UCSD-AML1 (cell line): ENCODE results near the gene PLEK2.

Experiments used
- DNase-seq: peaks from one replicate; lab custom pipeline; 2025; ENCODE audit not compliant: unreplicated experiment; lab: John Stamatoyannopoulos, UW

Gene PLEK2

DNA sequence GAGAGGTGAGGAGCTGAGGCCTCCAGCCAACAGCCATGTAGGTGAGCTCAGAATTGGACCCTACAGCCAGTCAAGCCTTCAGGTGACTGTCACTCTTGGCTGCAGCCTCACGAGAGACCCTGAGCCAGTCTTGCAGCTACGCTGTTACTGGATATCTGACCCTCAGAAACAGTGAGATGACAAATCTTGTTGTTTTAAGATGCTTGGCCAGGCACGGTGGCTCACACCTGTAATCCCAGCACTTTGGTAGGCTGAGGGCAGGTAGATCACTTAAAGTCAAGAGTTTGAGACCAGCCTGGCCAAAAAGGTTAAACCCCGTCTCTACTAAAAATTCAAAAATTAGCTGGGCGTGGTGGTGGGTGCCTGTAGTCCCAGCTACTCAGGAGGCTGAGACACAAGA, 6.2 kb downstream of the PLEK2 start:
- no peak for DNase-seq

DNA sequence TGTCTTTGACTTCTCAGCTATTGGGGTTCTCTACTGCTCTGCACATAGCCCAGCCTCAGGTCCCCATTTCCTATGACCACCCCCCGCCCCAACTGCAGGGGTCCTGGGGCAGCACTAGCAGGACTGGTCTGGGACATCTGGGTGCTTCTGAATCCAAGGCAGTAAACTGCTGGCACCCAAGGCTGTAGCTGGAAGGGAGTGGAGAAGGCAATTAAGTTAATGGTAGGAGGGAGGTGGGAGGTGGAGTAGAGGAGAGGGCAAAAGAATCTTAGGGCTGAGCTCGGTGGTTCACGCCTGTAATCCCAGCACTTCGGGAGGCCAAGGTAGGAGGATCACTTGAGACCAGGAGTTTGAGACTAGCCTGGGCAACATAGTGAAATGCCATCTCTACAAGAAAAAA, 11.5 kb downstream of the PLEK2 start:
- DNase-seq, result no peak

DNA sequence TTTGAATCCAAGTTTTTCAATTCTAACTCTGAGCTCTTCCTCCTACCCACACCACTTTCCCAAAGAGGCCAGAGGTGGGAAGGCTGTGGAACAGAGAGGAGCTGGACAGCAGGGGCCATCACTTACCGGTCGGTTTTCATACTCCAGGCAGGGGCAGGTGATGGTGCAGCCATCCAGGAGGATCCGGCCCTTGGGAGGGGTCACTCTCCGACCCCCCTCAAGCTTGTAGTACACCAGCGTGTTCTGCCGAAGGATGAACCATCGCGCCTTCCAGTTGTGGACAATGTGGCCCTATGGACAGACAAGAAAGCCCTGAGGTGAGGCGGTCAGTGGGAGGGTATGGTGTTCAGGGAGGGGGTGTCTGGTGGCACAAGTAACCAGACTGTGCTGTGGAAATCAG, 14.4 kb downstream of the PLEK2 start:
- no peak for DNase-seq

DNA sequence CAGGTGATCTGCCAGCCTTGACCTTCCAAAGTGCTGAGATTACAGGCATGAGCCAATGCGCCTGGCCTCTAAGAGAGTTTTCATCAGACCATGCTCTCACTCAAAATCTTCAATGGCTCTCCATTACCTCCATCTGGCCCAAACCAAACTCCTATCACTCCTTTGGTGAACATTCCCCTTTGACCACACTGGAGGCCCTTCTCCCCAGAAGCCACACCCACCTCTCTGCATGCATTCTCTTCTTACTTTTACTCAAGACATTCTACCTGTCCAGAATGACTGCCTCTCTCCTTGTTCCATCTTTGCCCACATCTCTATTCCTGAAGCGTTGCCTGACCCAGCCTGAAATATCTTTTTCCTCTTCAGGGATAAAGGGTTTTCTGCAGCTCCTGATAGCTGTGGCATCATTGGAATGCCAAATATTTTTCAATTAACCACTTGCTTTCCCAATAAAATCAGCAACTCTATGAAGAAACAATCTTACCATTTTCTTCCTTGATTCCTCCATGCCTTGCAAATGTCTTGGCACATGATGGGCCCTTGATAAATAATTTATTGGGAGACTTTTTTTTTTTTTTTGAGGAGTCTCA, 15.5 kb downstream of the PLEK2 start:
- no peak for DNase-seq

DNA sequence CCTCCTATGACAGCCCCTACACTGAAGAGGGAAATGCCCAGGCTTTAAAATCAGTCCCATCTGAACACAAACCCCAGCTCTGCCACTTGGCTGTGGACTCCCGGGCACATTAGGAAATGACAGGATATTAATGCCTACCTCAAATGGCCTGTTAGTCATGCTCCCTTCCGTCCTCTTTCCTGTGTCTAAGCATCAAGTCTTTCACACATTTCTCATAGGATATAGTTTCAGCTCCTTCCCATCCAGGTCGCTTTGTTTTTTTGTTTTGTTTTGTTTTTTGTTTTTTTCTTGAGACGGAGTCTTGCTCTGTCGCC, 16.1 kb downstream of the PLEK2 start:
- DNase-seq, result no peak

DNA sequence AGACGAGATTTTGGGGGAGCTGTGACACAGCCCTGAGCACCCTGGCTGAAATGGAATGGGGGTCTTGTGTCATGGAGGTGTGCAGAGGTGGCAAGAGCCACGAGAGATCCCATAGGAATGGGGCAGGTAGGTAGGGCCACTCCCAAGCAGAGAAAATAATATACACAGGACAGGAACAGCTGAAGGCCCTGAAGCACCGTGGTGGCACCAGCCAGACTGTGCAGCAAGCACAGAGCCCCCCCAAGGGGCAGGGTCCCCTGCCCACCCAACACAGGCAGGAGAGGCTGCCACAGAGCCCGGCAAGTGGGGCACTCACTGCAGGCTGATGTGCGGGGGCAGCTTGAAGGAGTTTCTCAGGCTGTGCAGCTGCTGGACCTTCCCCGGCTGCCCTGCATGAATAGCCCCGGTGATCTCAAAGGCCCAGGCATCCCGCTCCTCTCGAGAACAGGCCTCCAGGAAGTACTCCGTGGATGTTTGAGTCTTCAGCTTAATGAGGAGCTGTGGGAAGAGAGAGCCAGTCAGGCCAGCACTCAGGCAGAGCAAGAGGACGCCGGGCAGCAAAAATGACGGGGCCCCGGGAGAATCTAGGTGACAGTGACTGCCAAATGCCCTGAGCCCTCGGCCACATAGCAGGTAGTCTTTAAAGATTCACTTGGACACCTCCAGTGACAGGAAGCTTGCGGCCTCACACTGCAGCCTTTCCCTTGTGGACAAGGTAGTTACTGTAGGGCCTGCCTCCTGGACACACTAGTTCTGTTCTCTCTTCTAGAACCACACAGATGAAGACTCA, 16.7 kb downstream of the PLEK2 start:
- no peak for DNase-seq

DNA sequence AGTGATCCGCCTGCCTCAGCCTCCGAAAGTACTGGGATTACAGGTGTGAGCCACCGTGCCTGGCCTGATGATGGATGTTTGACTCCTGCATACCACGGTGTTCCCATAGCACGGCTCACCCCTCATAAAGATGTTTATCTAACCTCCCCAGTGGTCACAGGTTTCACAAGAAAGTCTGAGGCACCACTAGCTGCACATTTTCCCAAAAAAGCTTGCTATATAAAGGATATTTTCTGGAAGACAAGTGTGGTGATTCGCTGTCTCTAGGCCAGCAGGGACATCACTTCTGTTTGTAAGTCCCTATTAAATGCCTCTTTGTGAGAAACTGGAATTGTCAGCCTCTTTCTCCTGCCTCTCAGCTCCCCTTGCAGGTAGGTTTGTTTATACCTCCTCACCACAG, 18.3 kb downstream of the PLEK2 start:
- DNase-seq, result no peak

DNA sequence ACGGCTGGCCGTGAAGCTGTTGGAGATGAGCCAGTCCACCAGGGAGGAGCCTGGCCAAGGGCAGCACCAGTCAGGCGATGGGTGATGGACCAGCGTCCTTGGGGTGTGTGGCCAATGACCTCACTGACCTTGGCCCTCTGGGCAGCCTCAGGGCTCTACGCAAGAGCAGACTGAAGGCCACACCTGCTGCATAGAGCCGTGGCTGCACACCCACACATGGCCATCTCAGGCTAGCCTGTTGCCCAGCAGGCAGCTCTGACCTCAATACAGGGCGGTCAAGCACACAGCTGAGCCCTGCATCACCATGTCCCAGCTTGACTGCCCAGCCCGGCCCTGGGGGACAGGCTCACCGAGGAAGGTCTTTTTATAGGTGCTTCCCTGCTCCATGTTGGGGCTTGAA, 19.2 kb downstream of the PLEK2 start:
- DNase-seq, result no peak

DNA sequence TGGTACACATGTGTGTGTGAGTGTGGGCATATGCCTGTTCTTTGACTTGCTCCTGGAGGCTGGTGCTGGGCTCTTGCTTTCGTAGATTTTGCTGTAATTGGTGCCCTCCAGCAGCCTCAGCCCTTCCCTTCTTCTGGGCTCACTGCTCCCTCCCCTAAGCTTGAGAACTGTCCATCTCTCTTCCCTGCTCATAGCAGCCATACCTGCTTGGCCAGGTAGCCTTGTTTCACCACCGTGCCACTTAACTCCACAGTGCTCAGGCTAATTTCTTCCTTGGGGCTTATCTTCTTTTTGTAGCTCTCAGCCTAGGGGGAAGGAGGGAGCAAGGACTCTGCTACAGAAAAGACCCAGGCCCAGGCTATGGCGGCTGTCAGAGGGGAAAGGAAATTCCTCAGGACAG, 19.8 kb downstream of the PLEK2 start:
- DNase-seq, result no peak

DNA sequence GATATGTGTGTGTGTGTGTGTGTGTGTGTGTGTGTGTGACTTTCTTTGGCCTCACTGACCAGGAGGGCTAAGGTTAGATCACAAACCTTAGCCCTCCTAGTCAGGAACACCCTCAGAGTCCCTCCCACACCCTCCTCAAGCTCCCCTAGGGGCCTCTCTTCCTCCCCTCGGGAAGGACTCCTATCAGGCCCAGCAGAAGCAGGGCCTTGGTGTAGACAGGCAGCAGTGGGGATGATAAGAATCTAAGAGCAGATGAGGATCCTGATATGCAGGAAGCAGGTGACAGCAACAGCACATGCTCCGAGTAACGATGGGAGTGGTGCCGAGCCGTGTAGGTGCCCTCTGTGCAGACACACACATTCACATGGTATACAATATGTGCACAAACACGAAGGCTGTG, 20.7 kb downstream of the PLEK2 start:
- DNase-seq, result no peak

DNA sequence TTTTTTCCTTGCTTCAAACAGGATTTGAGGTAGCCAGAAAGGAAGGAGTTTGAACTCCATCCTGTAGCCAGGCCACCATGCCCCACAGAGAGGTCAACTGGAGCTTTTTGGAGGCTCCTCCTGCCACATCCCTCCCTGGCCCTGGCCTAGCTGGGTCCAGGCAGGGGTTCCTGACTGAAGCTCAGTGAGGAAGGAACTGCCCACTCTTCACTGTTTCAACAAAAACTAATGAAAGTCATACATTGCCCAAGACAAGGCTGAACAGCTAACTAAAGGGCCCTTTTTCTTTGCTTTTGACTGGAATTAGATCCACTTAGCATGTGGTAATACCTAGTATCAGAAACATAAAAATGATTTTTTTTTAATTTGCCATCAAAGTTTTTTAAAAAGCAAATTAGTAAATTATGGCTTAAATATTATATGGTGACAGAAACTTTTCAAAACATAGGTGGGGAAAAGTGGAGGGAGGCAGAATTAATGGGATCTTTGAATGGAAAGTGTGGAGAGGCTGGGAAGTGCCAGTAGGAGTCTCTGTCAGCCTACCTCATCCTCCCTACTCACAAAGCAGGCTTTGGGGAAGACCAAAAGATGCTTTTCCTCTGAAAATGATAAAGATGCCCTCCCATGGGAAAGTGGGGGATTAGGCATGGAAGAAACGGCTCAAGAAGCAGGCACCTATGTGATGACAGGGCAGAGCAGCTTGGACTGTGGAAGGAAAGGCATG, 22.0 kb downstream of the PLEK2 start:
- no peak for DNase-seq

DNA sequence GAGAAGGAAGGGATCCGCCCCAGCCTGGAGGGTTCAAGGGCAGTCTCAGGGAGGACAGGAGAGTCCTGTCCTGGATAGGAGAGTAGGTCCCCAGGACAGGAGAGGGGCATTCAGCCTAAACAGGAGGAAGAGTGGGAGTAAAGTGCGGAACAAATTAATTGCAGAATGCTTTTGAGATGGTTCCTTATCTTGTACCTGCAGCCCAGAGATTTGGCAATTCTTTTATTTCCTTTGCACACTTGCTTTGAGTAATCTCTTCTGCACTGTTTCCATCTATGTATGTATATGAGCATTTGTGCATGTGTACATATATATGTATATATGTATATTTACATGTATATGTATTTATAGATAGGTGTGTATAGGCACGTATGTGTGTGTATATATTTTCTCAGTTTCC, 22.7 kb downstream of the PLEK2 start:
- no peak for DNase-seq

DNA sequence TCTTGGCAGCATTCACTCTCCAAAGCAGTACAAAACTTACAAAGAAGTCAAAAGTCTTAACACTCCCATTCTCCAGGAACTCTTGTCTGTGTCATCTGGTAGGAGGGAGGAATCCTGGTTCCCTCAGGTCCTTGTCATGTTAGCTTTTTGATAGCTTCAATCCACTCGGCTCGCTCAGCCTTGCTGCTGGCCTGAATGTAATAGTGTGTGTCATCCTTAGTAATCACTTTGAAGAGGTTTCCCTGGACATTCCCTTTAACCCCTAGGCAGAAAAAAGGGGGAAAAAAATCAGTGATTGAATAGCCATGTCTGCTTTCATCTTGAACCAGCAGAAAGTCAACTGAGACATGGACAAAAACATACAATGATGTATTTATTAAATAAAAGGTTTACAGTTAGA, 24.8 kb downstream of the PLEK2 start:
- DNase-seq, result no peak

DNA sequence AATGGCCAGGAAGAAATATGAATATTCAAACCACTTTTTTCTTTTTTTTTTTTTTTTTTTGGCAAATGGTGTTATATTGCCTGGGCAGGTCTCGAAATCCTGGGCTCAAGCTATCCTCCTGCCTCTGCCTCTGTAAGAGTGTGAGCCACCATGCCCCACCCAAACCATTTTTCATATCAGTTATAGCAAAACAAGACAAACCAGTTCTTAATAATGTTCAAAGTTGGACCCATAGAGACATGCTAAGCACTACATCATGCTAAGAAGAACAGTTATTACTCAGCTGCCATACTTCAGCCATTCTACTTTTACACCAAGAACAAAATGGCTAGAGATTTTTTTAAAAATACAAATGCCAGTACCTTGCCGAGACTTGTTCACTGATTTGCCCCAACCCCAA, 26.3 kb downstream of the PLEK2 start:
- DNase-seq, result no peak

DNA sequence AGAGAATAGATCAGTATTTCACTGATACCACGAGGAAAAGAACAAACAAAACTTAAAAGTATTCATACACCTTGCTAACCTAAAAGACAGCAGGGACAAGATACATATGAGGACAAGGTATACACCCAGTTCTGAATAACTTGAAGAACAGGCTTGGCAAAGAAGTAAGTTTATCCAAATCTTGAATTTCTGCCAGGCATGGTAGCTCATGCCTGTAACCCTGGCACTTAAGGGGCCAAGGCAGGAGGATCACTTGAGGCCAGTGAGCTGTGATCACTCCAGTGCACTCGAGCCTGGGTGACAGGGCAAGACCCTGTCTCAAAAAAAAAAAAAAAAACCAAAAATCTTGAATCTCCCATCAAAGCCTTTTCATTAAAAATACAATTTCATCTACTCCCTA, 26.8 kb downstream of the PLEK2 start:
- no peak for DNase-seq

DNA sequence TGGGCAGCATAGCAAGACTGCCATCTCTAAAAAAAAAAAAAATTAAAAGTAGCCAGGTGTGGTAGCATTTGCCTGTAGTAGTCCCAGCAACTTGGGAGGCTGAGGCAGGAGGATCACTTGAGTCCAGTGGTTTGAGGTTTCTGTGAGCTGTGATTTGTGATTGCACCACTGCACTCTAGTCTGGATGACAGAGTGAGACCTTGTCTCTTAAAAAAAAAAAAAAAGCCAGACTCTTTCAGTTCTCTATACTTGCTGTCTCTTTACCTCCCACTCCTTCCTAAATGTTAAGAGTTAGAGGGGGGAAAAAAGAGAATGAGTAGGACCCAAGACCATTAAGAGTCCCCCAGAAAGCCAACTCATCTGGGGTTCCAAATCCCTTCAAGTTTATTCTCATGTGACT, 34.0 kb downstream of the PLEK2 start:
- DNase-seq, result no peak

DNA sequence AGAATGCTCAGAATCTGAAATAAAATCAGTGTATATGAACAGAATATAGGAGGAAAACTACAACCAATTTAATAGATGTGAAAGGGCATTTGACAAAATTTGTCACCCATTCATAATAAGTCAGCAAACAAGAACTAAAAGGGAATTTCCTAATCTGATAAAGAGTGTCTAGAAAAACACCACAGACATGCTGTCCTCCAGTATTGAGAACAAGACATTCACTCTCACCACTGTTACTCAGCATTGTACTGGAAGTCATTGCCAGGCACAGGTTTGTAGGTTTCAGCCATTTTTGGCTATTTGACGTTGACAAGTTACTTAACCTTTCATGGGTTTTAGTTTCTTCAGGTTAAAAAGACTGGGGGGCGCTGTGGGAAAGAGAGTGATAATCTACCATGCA, 38.6 kb downstream of the PLEK2 start:
- no peak for DNase-seq

DNA sequence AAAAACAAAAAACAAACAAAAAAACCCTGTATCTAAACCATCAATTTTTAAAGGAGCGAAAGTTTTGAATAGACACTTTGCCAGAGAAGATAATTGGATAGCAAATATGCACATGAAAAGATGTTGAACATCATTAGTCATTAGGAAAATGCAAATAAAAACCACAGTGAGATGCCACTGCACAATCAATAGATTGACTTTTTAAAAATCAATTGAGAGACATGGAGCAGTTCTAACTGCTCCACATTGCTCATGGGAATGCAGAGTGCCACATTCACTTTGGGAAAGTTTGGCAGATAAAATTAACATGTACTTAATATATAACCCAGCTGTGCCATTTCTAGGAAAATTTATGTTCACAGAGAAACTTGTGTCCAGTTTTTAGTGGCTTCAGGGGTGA, 39.1 kb downstream of the PLEK2 start:
- DNase-seq, result no peak

DNA sequence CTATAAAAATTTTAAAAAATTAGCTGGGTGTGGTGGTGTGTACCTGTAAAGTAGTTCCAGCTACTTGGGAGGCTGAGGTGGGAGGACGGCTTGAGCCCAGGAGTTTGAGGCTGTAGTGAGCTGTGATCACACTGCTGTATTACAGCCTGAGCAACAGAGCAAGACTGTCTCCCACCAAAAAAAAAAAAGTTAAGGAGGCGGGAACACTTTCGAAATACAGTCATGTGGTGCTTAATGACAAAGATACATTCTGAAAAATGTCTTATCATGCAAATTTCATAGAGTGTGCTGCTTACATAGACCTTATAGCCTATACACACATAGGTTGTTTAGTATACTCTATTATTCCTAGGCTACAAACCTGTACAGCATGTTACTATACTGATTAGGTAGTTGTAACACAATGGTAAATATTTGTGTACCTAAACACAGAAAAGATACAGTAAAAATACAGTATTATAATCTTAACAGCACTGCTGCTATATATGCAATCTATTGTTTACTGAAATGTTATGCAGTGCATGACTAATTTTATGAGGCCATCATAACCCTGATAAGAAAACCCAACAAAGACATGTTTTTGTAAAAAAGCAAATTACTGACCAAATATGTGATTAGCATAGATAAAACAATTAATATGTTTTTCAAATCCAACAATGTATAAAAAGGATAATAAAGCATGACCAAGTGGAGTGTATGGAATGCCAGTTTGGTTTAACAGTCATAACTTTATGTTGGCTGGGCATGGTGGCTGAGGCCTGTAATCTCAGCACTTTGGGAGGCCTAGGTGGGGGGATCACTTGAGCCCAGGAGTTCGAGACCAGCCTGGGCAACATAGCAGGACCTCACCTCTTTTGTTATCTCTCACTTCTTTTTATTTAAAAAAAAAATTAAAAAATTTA, 40.5 kb downstream of the PLEK2 start:
- no peak for DNase-seq

DNA sequence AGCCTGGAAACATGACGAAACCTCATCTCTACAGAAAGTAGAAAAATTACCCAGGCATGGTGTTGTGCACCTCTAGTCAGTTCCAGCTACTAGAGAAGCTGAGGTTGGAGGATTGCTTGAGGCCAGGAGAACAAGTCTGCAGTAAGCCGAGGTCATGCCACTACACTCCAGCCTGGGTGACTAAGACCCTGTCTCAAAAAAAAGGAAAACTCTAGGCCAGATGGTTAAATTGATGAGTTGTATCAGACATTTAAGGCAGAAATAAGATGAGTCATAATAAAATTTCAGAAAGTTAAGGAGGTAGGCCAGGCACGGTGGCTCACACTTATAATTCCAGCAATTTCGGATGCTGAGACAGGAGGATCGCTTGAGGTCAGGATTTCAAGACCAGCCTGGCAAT, 41.1 kb downstream of the PLEK2 start:
- no peak for DNase-seq

DNA sequence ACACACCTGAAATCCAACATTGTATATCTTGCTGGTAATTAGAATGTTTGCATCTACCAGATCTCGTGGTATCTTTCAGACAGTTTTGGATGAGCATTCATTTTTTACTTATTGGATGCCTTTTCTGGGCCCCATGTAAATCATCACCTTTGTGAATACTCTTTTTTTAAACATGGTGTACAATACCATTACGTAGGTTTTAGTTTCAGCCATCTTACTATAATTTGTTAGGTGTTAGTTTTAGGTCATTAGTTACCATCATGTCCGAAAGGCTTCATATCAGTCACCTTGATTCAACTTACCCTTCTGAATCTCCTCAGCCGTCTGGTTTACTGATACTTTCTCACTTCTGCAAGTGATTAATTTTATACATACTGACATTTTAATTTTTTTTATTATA, 46.5 kb downstream of the PLEK2 start:
- no peak for DNase-seq
